Activated T-cell treated with anti-CD3 and anti-CD28 coated beads, Interleukin-2, amount 50 U/mL, for 48 hours (primary cell): ENCODE data around the gene HEXD.
"Not testable (repeated sequence)": the region's sequence is repeated elsewhere in the genome, so short reads cannot be mapped to it uniquely, and the experiment has no call there.

ENCODE experiments used
- DNase-seq, 2 experiments: peaks; one replicate each; pipeline ENCODE4 v3.0.0-alpha.2; 2020

HEXD gene

GRCh38 chr17:82418001-82418986, at the start of gene HEXD, which contains the start of gene OGFOD3:
Gene HEXD, plus strand, starts transcription at chr17:82418347. Its CDS starts 1,453 bp downstream, at chr17:82419800.
Gene OGFOD3, minus strand, starts transcription at chr17:82418586. Its CDS starts 101 bp downstream, at chr17:82418485.
- DNase-seq: peak; percentile 92

GRCh38 chr17:82369211-82369610, 48.9 kb upstream of the HEXD start:
- DNase-seq: no peak

GRCh38 chr17:82370471-82371332, 47.4 kb upstream of the HEXD start:
- DNase-seq: peak; percentile 44 to 48

- DNase-seq: no peak
Observed at GRCh38 chr17:82371333-82372248, 46.6 kb upstream of the HEXD start, which contains the start of gene UTS2R. Gene UTS2R, plus strand, starts transcription at chr17:82371765. Its CDS starts 2,560 bp downstream, at chr17:82374325.

GRCh38 chr17:82372249-82373071, 45.7 kb upstream of the HEXD start:
- no peak for DNase-seq

GRCh38 chr17:82373072-82373452, 45.1 kb upstream of the HEXD start:
- not testable (repeated sequence) for DNase-seq

GRCh38 chr17:82373731-82374625, 44.2 kb upstream of the HEXD start:
- DNase-seq: no peak

GRCh38 chr17:82374626-82375331, 43.4 kb upstream of the HEXD start:
- DNase-seq: no peak

GRCh38 chr17:82375359-82376041, 42.6 kb upstream of the HEXD start:
- DNase-seq: no peak

- DNase-seq: no peak
Observed at GRCh38 chr17:82376042-82376730, 42.0 kb upstream of the HEXD start.

- not testable (repeated sequence) for DNase-seq
Observed at GRCh38 chr17:82377294-82377693, 40.9 kb upstream of the HEXD start.

GRCh38 chr17:82377924-82378740, 40.0 kb upstream of the HEXD start:
- DNase-seq: no peak

- DNase-seq: no peak
Observed at GRCh38 chr17:82378741-82379021, 39.5 kb upstream of the HEXD start.

GRCh38 chr17:82380860-82381702, 37.1 kb upstream of the HEXD start:
- DNase-seq: no peak

GRCh38 chr17:82381703-82382009, 36.5 kb upstream of the HEXD start:
- not testable (repeated sequence) for DNase-seq

- DNase-seq: not testable (repeated sequence)
Observed at GRCh38 chr17:82382220-82382932, 35.8 kb upstream of the HEXD start.
